MM.1S (cell line): ENCODE results near the gene NUAK1.

ENCODE experiments used
- EZH2phosphoT487 ChIP-seq: fragments of 300-600 bp; sonication (generic); IDR thresholded peaks from 2 replicates; pipeline ENCODE4 v1.6.1; 2018; ENCODE audit warnings: antibody characterized with exemption, low read length
- TF ChIP-seq, protein P1 (sequence below): fragments of 300-600 bp; sonication (generic); IDR thresholded peaks from 2 replicates; pipeline ENCODE4 v1.5.1; 2016; ENCODE audit warnings: antibody characterized with exemption, low read length, mixed read lengths

DNA sequence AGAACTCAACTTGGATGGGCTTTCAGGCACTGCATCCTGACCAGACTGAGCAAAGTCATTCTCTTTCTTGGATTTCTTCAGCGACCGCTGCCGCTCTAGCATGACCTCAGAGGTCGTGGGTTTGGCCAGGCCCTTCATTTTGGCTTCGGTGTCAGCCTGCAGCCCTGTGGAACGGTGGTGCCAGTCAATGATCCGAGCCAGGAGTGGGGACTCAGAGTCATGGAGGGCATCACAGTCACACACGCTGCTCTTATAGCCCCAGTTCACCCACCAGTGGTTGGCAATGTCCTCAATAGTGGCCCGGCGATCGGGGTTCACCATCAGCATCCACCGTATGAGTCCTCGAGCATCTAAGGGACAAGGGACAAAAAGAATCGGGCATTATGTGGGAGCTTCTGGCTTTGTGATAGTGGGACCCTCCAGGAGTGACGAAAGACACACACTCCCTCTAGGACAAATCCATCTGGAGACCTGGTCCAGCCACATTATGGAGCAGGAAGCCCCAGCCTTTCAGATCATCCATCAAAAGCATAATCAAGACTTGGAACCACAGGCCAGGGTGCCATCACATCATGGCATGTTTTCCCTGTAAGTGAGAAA, 71.0 kb downstream of the NUAK1 start:
- TF ChIP-seq, protein P1, sequence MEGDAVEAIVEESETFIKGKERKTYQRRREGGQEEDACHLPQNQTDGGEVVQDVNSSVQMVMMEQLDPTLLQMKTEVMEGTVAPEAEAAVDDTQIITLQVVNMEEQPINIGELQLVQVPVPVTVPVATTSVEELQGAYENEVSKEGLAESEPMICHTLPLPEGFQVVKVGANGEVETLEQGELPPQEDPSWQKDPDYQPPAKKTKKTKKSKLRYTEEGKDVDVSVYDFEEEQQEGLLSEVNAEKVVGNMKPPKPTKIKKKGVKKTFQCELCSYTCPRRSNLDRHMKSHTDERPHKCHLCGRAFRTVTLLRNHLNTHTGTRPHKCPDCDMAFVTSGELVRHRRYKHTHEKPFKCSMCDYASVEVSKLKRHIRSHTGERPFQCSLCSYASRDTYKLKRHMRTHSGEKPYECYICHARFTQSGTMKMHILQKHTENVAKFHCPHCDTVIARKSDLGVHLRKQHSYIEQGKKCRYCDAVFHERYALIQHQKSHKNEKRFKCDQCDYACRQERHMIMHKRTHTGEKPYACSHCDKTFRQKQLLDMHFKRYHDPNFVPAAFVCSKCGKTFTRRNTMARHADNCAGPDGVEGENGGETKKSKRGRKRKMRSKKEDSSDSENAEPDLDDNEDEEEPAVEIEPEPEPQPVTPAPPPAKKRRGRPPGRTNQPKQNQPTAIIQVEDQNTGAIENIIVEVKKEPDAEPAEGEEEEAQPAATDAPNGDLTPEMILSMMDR, result no peak
- no peak for TF ChIP-seq EZH2phosphoT487
